Measurements from ENCODE around the gene BRD3.

The BRD3 gene

DNA sequence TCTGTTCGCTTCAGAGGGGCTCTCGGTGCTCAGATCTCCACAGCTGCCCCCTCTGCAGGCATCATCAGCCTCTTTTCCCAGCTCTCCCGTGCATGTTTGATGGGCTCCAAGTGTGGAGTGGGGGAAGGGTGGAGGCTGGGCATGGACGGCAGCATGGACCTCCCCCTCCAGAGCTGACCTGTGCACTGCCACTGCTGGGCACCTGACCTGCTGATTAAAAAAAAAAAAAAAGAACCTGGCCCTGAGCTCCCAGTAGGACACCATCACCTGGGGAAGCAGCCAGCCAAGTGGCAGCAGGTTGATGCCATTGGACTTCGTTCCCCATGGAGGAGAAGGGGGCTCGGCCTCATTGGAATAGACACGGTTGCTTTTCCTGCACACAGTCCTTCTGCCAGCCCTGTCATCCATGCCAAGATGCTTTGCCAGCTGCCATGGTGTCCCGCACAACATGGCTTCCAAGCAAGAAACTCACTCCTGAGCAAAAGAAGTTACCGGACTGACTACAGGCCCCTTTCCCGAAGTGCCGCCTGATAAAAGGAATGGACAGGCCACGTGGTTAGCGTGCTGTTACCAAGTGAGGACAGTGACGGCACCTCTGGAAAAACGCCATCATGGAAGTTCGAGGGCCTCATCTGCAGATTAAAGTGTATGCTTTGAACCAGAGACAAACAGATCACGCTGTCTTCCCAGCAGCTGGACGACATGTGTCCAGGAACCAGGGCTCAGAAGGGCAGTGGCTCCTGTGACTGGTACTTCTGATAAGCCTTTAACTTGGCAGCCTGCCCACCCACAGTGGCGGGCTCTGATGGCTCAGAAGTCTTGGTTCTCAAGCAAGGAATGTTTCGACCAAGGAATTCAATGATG lies 57.3 kb downstream of the BRD3 start:
- DNase-seq, result peak; percentile 29

DNA sequence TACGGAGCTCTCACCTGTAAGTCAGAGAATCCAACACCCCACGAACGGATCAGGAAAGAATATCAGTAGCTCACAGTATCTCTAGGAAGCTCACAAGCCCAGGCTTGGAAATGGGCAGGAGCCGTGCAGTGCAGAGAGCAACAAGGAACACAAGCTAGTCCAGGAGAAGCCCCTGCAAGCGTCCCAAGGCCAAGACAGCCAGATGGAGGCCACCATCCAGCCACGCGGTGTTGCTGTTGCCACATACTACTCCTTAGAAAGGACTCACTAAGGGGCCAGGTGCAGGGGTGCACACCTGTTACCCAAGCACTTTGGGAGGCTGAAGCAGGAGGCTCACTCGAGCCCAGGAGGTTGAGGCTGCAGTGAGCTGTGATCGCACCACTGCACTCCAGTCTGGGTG lies 60.3 kb downstream of the BRD3 start:
- no peak for DNase-seq

DNA sequence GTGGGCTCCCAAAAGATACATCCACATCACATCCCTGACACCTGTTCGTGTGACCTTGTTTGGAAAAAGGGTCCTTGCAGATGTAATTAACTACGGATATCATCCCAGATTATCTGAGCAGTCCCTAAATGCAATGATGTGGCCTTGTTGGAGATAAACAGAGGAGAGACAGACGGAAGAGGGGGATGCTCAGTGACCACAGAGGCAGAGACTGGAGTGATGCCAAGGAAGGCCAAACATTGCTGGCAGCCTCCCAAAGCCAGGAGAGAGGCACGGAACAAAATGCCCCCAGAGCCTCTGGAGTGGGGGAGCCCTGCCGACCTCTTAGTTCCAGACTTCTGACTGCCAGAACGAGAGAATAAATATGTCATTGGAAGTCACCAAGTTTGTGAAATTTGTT lies 60.7 kb downstream of the BRD3 start:
- no peak for DNase-seq

DNA sequence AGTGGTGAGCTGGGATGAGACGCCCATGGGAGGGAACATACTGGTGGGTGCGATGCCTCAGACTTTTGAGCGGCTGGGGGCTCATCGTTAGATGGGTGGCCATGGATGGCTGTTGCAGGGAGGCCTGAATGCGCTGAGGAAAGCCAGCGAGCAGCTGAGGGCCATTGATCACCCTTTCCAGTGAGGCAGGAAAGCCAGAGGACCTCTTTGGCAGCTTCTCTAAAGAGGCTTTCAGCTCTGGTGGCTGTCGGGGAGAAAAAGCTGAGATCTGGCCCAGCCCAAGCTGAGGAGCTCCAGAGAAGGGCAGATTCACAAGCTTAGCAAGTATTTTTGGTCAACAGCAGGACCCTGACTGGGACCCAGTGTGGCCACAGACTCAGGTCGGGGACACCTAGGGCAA lies 62.4 kb downstream of the BRD3 start:
- DNase-seq, result no peak

DNA sequence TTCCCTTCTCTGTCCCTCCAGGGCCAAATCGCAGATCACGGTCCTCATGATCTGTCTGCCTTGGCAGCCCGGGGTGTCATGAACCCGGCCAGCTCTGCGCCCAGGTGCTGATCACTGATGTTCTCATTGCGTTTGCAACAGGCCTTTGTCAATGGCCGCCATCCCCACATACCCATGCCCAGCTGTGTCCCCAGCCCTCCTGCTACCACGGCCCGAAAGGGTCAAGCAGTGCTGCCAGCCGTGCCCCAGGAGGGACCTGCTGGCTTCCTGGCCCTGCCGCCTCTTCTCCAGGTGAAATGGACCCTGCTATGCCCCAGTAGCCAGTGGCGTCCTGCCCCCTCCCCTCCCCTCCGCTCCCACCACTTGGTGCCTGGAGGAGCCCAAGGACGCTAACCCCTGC lies 62.9 kb downstream of the BRD3 start:
- DNase-seq, result no peak

DNA sequence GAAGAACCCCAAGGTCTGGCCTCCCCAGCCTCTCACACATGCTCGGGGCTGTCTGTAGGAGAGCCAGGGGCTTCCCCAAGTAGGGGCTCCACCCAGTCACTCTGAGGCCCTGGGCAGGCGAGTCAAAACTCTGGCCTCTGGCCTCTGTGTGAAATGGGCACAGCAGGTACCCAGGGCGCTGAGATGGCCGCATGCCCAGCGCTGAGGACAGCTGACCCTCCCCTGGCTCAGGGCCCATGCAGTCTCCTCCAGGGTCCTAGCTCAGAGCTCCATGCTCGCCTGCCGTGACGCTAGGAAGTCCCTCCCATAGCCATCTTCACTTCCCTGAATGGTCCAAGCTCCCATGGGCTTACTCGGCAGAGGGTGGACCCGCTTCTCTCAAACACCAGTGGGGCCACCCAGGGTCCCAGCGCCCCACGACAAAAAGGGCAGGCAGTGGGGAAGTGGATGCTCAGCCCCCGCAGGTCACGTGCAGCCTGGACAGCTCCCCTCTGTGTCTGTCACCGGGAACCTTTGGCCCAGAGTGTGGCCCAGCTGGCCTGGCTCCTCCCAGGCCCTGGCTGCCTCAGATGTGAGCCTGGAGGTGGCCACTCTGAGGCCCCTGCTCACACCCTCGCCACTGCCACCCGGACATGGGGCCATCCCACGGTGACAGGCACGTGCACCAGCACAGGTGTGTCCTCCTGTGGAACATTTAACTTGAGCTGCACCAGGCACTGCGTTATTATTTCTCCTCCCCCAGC lies 63.5 kb downstream of the BRD3 start:
- DNase-seq, result no peak

DNA sequence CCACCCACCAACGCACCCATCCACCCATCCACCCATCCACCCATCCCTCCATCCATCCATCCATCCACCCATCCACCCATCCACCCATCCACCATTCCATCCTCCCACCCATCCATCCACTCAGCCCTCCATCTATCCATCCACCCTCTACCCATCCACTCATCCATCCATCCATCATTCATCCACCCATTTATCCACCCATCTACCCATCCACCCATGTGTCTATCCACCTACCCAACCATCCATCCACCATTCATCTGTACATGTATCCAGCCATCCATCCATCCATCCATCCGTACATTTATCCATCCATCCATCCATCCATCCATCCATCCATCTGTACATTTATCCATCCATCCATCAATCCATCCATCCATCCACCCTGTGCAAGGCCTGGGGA lies 64.6 kb downstream of the BRD3 start:
- no peak for DNase-seq

DNA sequence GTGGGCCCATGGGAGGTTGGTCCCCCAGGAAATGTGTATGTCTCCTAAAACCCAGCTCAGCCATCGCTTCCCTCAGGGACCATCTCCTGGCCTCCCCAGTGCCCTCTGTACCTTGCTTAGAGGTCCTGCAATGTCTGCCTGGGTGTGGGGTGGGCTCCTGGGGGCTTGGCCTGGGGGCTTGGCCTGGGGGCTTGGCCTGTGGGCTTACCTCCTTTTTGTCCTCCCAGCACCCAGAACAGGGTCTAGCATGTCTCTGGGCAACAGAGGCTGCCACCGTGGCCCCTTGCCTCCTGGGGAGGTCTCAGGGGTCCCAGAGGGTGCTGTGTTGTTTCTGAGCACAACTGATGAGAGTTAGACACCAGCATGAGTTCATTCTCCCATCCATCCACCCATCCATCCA lies 65.0 kb downstream of the BRD3 start:
- no peak for DNase-seq

DNA sequence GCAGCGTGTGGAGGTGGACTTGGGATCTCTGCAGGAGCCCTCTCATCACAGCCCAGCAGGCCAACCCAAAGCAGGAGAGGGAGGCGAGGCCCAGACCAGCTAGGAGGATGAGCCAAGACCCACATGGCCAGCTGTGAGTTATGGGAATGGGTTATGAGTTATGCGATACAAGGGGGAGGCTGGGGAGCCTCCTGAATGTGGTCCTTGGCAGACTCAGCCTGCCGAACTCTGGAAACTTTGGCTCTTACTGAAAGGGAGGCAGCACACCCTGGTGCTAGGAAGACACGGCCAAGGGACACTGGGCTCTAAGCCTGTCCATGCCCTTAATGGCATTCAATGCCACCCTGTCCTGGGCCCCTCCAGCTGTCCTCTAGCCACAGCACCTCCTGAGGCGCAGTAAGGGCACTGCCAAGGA lies 68.0 kb downstream of the BRD3 start:
- no peak for DNase-seq

DNA sequence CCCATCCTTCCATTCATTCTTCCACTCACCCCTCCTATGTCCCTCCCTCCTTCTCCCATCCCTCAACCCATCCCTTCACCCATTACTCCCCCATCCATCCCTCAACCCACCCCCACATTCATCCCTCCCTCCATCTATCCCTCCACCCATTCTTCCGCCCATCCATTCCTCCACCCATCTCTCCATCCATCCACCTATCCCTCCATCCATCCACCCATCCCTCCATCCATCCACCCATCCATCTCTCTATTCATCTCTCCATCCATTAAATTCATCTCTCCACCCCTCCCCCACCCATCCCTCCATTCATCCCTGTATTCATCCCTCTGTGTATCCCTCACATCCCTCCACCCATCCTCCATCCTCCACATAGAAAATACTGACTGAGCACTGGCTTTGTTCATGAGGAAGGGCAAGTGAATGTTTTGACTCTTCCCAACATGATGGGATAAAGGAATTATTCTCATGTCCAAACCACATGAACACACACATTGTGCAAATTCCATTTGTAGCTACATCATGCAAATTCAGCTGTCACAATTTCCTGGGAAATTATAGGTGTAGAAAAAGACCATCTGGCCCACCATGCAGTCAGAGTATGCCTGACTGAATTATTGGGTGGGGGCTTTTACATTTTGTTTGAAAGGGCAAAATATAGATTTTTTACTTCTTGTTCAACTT lies 68.8 kb downstream of the BRD3 start:
- DNase-seq, result peak; percentile 31

DNA sequence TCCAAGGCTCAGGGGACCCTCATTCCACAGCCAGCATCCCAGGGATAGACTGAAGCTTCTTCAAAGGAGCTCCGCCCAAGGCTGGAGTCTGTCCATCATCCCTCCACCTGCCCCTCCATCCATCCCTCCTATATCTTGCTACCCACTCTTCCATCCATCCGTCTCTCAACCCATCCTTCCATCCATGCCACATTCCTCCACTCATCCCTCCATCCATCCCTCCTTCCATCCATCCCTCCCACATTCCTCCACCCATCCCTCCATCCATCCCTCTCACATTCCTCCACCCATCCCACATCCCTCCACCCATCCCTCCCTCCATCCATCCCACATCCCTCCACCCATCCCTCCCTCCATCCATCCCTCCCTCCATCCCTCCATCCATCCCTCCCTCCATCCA lies 70.2 kb downstream of the BRD3 start:
- no peak for DNase-seq

DNA sequence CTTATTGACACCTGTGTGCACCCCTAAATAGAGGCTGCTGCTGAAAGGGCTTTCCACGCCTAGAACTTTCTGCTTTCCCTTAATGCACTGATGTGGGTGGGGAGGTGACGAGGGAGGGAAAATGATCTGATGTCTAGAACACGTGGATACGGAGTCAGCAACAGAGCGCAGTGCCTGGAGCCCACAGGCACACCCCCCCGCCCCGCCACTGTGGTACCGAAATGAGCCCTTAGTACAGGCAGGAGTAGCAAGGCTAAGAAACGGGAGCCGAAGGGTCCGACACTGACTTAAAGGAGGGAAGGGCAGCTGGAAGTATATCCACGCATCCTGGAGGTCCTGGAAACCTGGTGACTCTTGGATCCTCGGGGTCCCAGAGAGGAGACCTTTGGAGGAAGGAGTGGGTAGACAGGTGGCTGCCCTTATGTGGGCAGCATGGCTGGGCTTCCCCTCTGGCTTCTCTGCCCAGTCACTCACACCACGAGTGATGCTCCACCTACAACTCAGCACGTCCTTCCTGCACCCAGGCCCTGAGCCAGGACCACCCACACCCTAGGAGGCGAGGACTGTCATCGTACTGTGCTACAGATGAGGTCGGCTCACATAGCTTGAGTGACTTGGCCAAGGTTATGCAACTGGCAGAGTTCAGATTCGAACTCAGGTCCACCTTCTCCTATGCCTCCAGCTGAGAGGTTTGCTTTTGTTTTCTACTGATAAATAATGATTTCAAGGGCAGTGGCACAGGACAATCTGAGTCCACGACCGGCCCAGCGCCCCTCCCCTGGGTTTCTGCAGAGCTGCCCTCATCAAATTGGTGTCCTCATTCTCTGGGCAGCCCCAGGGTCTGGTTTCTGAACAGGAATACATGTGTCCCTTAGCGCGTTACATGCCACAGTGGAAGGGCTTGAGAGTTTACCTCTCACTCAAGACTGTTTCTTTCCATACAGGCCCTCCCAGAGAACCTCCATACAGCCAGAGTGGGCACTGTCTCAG lies 71.0 kb downstream of the BRD3 start:
- DNase-seq, result no peak

DNA sequence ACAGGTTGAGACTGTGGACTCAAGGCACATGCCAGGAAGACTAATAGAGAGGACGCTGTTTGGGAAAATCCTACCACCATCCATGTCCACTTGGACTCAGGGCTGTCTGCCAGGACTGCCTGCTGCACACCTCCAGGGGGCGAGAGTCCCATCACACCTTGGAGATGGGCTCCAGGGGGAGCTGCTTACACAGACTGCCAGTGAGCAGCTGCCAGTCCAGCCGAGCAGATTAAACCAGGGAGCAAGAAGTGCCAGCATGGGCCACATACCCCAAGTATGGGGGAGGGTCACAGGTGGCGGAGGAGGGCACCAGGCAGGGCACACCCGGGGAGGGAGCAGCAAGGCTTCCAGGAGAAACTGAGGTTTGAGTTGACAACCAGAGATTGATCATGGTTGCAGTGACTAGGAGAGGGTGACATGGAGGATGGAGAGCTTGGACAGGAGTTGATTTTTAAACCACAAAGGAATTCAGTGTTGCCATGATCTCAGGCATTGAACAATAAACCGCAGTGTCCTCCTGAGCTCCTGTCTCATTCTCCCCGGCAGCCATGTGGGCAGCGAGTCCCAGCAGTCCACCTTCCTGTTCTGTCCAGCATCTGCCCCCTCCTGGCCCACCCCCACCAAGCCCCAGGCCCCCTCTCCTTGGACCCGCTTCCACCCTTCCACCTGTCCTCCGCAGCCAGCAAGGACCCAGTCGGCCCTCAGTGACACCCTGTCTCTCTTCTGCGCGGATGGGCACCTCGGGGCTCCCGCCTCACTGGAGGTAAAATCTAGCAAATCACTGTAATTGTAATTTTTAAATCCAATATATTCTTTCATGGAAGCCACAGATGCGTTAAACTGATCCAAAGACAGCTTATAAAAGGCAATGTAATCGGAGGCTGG lies 72.6 kb downstream of the BRD3 start:
- peak; percentile 25 for DNase-seq

DNA sequence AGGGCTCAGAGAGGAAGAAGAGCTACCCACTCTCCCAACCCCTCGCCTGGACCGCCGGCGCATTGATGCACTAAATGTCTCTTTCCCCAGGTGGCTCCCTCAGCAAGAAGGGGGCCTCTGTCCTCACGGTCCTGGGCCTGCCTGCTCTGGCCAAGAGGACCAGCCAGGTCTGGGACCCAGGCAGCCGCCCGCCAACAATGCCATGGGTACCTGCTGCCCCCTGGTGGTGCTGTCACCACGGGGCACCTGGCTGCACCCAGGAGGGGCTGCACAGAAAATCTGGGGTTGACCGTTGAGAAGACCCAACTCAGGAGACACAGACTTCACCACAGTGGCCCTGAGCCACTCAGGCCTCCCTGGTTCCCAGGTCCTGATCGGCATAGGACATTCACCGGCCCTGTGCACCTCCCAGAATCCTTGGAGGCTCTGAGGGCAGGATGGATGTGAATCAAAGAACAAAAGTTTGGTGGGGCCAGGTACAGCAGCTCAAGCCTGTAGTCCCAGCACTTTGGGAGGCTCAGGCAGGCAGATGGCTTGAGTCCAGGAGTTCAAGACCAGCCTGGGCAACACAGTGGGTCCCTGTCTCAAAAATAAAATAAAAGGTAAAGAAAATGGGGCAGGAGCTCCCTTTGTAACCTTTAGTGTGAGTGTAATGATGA lies 73.3 kb downstream of the BRD3 start:
- peak; percentile 70 for DNase-seq

DNA sequence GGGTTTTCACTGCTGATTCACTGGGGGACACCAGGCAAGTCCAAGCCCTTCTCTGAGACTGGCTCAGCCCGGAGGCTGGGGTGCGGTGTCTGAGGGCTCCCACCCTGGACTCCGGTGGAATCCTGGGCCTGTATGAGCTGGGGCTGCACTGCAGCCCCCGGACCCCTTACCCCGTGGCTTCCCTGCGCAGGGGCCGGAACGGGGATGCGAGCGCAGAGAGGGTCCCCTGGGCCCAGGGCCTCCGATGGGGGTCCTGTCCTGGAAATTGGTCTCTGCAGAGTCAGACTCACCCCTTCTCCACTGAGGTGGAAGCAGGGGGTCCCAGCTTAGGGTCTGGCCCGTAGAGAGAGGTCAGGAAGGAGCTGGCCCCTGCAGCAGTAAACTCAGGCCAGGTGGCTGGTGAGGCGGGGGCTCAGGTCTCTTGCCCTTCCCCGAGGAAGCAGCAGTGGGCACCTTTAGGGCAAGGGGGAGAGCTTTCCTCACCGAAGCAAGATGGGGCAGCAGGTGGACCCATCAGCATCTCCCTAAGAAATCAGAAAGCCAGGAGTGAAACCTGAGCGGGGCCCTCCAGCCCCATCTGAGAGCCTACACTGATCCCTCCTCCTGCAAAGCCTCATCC lies 74.1 kb downstream of the BRD3 start:
- DNase-seq, result no peak

DNA sequence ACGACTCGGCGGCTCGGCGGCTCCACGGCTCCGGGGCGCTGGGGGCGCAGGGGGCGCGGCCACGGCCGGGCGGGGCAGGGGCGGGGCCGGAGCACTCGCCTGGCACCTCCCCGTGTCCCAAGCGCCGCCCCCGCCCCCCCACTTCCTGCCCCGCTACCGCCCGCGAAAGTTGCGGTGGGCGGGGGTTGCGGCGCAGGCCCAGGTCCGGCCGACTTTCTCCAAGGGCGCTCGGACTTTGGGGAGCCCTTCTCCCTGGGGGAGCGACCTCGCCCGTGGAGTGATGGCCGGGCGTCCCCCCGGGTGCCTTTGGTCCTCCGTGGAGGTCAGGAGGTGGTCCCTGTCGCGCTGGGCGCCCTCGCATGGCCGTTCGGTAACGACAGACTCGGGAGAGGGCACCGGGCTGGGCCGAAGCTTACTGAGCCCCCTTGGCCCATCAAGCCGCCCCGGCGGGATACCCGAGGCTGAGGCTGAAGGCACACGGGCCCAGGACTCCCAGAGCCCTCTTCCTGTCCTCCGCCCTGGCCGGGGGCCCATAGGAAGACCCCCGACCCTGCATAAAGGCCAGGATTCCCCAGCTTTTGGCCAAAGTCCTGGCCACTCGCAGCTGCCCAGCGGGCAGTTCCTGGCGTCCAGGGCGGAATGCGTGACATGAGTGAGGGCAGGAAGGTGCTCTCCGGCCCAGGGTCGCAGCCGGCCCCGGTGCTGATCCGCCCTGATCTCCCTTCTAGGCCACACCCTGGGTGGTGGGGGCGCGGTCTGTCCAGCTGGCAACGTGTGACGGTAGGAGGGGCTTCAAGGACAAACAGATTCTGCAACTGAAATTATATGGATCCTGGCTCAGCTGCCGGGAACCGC lies 74.8 kb downstream of the BRD3 start:
- peak; percentile 95 for DNase-seq

DNA sequence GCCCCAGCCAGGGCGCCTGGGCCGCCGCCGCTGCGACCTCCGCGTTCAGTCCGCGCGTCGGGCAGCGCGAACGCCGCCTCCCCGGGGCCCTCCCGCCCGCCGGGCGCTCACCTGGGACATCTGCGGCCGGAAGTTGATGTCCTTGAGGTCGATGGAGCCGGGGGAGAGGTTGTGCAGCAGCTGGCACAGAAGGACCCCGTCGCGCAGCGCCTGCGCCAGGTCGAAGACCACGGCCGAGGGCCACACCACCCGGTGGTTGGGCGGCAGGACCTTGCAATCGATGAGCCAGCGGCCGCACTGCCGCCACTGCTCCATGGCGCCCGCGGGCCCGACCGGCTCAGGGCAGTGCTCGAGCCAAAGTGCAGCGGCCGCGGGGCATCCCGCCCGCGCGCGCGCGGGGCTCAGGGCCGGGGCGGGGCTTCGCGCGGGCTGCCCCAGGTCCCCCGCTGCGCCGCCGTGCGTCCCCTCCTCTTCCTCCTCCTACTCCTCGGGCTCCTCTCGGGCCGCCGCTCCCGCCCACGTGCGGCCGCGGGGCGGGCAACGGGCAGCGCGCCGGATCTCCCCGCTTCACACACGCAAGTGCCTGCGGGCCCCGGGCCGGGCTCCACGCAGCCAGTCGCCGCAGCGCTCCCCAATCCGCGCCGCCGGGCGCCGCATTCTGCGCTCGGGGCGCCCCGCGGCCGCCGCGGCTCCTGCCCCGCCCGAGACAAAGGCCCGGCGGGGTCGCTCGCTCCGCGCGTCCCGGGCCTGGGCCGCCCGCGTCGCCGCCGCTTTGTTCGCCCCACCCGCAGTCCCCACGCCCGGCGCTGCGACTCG lies 75.7 kb downstream of the BRD3 start, which contains the start of gene VAV2:
TSS of gene VAV2 (minus strand) at position 361 of the 816 bp plus-strand sequence. CDS start at position 315, 46 bp downstream.
- peak; percentile 81 for DNase-seq

DNA sequence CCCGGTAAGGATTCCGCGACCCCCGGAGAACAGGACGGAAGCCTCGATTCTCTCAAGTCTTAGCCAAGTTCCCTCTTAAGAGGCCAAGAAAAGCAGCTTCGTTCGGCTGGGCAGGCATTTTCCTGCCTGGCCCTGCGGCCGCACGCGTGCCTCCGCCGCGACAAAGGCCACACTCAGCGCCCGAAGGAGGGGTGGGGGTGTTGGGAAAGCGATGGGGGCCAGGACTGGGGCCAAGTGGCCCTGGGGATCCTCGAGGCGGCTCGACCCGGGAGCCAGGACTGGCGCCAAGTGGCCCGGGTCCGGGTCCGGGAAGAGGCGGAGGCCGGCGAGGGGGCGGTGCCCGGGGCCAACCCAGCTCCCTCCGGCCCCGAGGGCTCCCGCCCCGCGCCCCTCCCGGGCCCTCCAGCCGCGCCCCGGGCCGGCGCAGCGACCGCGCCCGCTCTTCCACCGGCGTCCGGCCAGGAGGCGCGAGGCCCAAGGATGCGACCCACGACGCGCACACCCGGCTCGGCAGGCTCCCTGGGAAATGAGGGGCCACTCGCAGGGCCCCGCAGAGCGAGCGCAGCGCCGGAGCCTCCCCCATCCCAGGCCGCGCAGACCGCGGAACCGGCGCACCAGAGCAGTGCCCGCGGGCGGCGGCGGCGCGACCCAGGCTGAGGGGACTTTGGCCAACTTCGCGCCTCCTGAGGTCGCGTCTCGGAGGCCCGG lies 76.5 kb downstream of the BRD3 start:
- DNase-seq, result peak; percentile 36
